Right hindlimb (tissue), 1 donor: Measurements from ENCODE around the gene ZNF319.
A peak's percentile ranks its signal among the peaks of the same experiment; 100 is the strongest.

Experiments used
- DNase-seq: peaks from one replicate; pipeline ENCODE4 v3.0.0-alpha.2; 2018

ZNF319 gene

GRCh38 chr16:57999971-58000705 is at the start of gene ZNF319:
TSS of gene ZNF319 (minus strand) at chr16:58000672. CDS start at chr16:57998265, 2,407 bp downstream.
- peak; percentile 31 for DNase-seq

DNA sequence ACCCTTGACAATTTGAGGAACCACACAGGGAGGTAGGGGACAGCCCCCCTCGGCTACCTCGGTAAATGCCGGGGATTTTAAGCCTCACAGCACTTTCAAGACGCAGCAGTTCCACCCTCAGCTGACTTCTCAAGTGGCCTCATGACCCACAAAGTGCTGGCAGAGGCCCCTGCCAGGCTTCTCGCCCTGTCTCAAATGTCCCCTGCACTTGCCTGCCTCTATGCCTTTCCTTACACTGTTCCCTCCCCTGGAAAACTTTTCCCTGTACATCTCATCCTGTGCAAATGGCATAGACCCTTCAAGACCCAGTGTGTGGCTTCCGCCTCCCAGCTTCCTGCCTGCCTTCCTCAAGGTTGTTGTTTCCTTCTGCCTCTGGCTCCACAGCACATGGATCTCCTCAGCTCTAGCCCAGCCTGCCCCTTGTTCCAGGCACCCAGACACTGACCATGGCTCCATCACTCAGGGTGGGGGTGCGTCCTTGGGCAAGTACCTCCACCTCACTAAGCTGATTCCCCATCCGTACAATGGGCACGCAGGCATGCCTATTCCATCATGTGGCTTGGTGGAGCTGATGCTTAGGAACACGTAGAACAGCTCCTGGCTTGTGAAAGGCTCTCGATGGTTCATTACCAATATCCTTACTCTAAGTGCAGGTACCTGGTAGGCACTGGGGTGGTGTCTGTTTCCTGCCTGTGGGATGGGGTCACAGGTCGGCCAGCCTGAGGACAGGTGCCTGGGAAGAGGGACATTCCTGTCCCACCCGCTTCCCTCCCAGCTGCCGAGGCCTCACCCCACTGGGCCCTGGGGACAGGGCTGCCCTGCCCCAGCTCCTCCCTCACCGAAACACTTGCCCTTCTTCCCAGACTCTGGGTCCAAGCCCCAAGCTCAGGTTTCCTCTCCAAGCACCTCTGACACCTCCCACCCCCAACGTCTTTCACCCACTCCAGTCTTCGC is 49.0 kb upstream of the ZNF319 start:
- no peak for DNase-seq

GRCh38 chr16:58048494-58049231 is 48.2 kb upstream of the ZNF319 start:
- no peak for DNase-seq

DNA sequence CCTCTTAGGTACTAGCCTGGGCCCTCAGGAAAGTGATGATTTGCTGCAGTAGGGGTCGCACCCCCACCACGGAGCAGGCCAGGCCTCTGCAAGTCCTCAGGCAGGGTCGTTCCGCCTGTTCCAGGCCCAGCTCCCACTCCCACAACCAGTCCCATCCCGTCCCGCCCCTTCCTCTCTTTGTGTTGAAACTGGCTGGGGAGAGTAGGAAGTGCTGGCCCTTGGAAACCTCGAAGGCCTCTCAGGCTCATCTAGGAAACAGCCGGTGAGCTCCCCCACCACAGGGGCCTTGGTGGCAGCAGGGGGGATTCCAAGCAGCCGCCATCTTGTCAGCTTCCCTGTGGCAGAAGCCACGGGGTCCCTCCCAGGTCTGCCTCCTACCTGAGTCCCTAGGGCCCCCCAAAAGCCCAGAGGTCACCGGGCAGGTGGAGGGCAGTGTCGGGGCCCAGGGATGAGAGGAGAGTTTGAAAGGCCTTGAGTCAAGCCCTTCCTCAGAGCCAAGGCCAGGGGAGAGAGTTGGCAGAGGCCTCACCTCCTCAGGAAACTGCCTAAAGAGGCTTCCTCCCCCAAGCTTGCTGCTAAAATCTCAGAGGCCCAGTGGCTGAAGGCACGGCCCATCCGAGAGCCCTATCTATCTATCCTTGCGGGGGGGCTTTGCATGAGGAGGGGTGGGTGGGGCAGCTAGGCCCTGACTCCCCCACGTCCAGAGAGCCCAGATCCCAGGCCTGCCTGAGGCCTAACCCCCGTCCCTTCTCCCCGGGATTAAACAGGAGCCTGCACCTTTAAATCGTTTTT is 47.3 kb upstream of the ZNF319 start:
- peak; percentile 50 for DNase-seq

- DNase-seq: no peak
Measured at GRCh38 chr16:58046936-58047335, 46.5 kb upstream of the ZNF319 start.

DNA sequence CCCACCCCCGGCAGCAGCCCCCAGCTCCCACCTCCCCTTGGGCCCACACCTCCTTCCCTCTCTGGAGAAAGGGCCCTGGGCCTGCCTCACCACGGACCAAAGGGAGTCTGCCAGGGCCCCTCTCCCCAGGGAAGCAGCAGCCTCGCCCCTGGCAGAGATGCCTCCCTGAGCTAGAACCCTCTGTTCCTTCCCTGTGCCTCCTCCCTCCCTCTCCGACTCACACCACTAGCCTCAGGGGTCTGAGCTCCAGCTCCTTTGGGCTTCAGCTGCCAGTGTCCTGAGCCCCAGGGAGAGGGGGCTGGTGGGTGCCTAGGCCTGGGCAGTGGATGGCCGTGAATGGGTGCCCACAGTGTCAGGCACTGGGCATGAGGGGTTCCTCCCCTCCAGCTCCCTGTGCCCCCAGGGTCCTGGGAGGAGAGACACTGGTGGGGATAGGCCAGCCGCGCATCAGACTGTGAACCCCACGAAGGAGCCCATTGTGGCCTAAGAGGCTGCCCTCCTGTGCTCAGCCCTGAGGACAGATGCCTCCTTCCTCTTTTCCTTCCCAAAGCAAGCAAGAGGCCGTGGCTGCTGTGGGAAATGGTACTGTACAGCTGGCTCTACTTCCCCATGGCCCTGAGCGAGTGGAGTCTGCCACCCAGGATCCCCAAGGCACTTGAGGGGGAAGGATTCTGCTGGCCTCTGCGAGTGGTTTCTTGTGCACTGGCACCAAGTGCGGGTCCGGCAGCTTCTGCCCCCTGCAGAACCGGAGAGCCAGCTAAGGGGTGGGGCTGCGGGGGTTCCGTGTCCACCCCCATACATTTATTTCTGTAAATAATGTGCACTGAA is 45.8 kb upstream of the ZNF319 start:
- no peak for DNase-seq

DNA sequence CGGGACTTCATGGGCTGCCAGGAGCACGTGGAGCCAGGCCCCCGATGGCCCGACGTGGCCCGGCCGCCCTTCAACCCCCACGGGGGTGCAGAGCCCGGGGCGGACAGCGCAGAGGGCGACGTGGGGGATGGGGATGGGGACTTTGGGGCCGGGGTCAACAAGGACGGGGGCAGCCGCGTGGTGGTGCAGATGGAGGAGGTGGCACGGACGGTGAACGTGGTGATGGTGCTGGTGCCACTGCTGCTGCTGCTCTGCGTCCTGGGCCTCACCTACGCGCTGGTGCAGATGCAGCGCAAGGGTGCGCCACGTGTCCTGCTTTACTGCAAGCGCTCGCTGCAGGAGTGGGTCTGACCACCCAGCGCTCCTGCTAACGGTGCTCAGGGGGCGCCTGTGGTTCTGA is 44.6 kb upstream of the ZNF319 start:
- no peak for DNase-seq

- DNase-seq: no peak
Measured at GRCh38 chr16:58044266-58045019, 44.0 kb upstream of the ZNF319 start.

GRCh38 chr16:58043571-58044155 is 43.2 kb upstream of the ZNF319 start:
- DNase-seq: no peak

DNA sequence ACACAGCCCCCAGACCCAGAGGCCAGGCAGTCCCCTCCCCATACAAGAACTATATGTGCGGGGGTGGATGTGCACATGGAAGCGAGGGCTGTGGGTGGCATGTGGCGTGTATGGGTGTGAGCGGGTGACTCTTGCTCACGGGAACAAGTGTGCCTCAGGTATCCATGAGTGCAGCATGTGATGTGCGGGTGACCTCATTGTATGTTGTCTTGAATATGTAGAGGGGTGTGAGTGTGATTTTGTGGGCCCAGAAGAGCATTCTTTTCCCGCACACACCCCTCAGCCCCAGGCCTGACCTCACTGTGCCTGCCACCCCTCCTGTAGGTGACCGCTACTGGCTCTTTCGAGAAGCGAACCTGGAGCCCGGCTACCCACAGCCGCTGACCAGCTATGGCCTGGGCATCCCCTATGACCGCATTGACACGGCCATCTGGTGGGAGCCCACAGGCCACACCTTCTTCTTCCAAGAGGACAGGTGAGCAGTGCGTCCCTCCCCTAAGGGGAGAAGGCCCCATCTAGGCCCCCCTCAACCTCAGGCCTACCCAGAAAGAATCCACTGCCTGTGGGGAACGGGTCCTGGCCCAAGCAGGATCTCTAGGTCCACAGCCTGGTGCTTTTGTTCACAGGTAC is 42.5 kb upstream of the ZNF319 start:
- DNase-seq: no peak

GRCh38 chr16:58042001-58042885 is 41.8 kb upstream of the ZNF319 start:
- DNase-seq: no peak

DNA sequence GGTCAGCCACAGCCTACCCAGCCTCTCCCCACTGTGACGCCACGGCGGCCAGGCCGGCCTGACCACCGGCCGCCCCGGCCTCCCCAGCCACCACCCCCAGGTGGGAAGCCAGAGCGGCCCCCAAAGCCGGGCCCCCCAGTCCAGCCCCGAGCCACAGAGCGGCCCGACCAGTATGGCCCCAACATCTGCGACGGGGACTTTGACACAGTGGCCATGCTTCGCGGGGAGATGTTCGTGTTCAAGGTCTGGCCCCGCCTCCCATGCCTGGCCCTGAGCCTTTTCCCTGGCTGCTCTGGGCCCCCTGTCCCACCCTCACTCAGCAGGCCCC is 41.1 kb upstream of the ZNF319 start:
- DNase-seq: no peak

- DNase-seq: no peak
Measured at GRCh38 chr16:58040945-58041627, 40.6 kb upstream of the ZNF319 start.

- no peak for DNase-seq
Measured at GRCh38 chr16:58040496-58040846, 40.0 kb upstream of the ZNF319 start.

DNA sequence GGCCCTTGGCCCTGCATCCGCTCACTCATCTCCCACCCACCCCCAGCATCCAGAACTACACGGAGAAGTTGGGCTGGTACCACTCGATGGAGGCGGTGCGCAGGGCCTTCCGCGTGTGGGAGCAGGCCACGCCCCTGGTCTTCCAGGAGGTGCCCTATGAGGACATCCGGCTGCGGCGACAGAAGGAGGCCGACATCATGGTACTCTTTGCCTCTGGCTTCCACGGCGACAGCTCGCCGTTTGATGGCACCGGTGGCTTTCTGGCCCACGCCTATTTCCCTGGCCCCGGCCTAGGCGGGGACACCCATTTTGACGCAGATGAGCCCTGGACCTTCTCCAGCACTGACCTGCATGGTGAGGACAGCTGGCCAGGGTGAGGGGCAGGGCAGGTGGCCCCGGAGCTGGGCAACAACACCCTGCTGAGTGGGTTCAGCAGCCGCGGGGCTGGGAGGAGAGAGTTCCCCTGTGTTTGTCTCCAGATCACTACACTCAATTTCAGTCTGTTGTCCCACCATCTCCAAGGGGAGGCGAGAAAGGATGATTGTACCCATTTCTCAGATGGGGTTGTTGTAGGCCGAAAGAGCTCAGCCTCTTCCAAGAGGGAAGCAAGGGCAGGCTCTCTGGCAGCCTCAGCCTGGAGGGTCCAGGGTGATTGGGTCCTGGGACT is 39.5 kb upstream of the ZNF319 start:
- DNase-seq: no peak

GRCh38 chr16:58038219-58038641 is 37.8 kb upstream of the ZNF319 start:
- DNase-seq: no peak

DNA sequence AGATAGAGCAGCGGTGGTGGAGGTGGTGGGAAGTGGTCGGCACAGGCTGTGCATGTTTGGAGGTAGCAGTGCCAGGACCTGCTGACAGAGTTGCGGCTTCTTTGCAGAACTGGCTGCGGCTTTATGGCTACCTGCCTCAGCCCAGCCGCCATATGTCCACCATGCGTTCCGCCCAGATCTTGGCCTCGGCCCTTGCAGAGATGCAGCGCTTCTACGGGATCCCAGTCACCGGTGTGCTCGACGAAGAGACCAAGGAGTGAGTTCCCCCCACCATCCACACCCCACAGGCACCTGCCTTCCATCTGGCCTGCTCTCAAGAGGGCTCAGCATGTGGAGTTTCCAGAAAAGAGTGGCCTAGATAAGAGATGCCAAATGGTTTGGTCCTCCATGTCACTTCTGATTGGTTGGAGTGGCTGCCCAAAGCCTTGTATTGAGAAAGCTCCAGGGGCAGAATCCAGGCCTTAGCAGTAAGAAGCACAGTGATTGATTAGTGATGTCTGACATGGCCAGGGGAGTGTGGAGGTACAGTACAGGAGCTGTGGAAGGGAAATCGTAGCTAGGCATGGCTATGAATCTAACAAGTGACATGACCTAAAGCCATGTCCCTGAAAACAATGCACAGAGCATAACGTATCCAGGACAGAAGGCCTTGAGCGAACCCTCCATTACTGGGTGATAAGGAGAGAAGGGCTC is 37.0 kb upstream of the ZNF319 start:
- DNase-seq: no peak
